Natural killer cell treated with Interleukin-12 subunit alpha and Interleukin-12 subunit beta and Interleukin-15 and Interleukin-18, amount 100 ng/mL, for 72 hours (primary cell): ENCODE results near the gene LIG3. TPM values are rescaled to one million over a fixed set of nuclear protein-coding genes. Genes with fewer than 3 reads are reported as not detected.
"Not testable (repeated sequence)": the region's sequence is repeated elsewhere in the genome, so short reads cannot be mapped to it uniquely, and the experiment has no call there.

Source experiments
- ATAC-seq, 2 donors: fragments of 150-1000 bp; cut with Tn5 transposase in 1 of 2; sonication (Bioruptor Pico), chemical (Tn5 transposase) in 1 of 2; 2 replicates each; pipeline ENCODE4 v1.10.0; 2021
- DNase-seq: peaks from one replicate; pipeline ENCODE4 v3.0.0; 2022; ENCODE audit warnings: low spot score
- H3K27ac Mint-ChIP-seq, 2 donors: 1 replicate in 1 of 2; 2 replicates in 1 of 2; pipeline ENCODE4 v1.8.0; 2022; ENCODE audit warnings: mixed read lengths in 2 of 2, mild to moderate bottlenecking in 1 of 2, moderate library complexity in 1 of 2
- H3K27me3 Mint-ChIP-seq, 2 donors: 1 replicate in 1 of 2; 2 replicates in 1 of 2; pipeline ENCODE4 v1.8.0; 2022; ENCODE audit warnings: mixed read lengths in 2 of 2
- H3K36me3 Mint-ChIP-seq: one replicate; pipeline ENCODE4 v1.8.0; 2022; ENCODE audit warnings: mixed read lengths
- H3K4me1 Mint-ChIP-seq, 2 donors: 1 replicate in 1 of 2; 2 replicates in 1 of 2; pipeline ENCODE4 v1.8.0; 2022; ENCODE audit warnings: low read depth in 2 of 2, mixed read lengths in 2 of 2, mild to moderate bottlenecking in 1 of 2
- H3K4me3 Mint-ChIP-seq: one replicate; pipeline ENCODE4 v1.8.0; 2022; ENCODE audit warnings: mixed read lengths
- H3K9me3 Mint-ChIP-seq: 2 replicates; pipeline ENCODE4 v1.8.0; 2022; ENCODE audit warnings: mixed read lengths
- total RNA-seq, 2 donors: library from RNA; stranded (reverse); gene quantifications; one replicate each; pipeline ENCODE4 v1.2.3, GENCODE V29; 2022

The LIG3 gene
- total RNA-seq, 2 donors from 2014 or later, result 65.8 to 89.4 TPM

DNA sequence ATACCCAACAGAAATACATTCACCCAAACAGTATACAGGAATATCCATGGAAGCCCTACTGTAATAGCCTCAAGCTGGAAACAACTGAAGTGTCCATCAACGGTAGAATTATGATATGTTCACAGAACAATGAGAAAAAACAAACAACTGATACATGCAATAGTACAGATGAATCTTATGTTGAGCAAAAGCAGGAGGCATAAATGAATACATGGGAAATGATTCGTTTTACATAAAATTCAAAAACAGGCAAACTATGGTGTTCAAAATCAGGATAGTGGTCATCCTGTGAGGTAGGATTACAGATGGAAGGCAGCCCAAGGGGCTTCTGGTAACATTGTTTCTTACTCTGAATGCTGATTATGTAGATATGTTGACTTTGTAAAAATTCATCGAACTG lies 58.1 kb downstream of the LIG3 start:
- H3K4me3 Mint-ChIP-seq, result no peak overlapping the region
- ATAC-seq, result no peak

GRCh38 chr17:35041390-35041789 lies 61.1 kb downstream of the LIG3 start:
- Mint-ChIP-seq H3K9me3 (no peaks in the 10 kb centered on the region), H3K27ac (peak overlapping the region; percentile 74 to 96), H3K4me1 (peaks cover 47 to 65% of the 10 kb centered on the region in 2 donors), H3K27me3 (no peaks in the 10 kb centered on the region), H3K36me3 (peaks cover 6% of the 10 kb centered on the region), H3K4me3 (peak overlapping the region; percentile 59)
- ATAC-seq (peak; percentile 60 to 79), DNase-seq (no peak)

More for the DNA sequence above, 58.1 kb downstream of the LIG3 start:
- peaks cover 6% of the 10 kb centered on the region for H3K36me3 Mint-ChIP-seq
- H3K4me1 Mint-ChIP-seq, result peaks cover 29 to 40% of the 10 kb centered on the region in 2 donors
- H3K9me3 Mint-ChIP-seq, result no peaks in the 10 kb centered on the region
- no peak for DNase-seq
- H3K27ac Mint-ChIP-seq, result no peak overlapping the region
- H3K27me3 Mint-ChIP-seq, result no peaks in the 10 kb centered on the region

DNA sequence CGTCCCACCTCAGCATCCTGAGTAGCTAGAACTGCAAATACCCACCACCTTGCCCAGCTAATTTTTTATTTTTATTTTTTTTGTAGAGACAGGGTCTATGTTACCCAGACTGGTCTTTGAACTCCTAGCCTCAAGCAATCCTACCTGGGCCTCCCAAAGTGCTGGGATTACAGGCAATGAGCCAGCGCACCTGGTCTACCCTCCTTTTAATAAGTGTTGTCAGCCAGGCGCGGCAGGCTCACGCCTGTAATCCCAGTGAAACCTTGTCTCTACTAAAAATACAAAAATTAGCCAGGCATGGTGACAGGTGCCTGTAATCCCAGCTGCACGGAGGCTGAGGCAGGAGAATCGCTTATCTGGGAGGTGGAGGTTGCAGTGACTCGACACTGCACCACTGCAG lies 63.9 kb downstream of the LIG3 start:
- Mint-ChIP-seq H3K36me3 (peaks cover 15% of the 10 kb centered on the region), H3K4me3 (no peak overlapping the region), H3K27ac (peak overlapping the region; percentile 81 to 98), H3K27me3 (no peaks in the 10 kb centered on the region), H3K9me3 (no peaks in the 10 kb centered on the region), H3K4me1 (peaks cover 54 to 72% of the 10 kb centered on the region in 2 donors)
- no peak for ATAC-seq
- no peak for DNase-seq

- Mint-ChIP-seq H3K4me1 (peaks cover 51 to 65% of the 10 kb centered on the region in 2 donors), H3K36me3 (peaks cover 11% of the 10 kb centered on the region), H3K27ac (peak overlapping the region; percentile 81 to 98), H3K4me3 (peak overlapping the region; percentile 78)
- not testable (repeated sequence) for DNase-seq, H3K27me3 Mint-ChIP-seq, ATAC-seq, H3K9me3 Mint-ChIP-seq
Observed at GRCh38 chr17:35045458-35045979, 65.2 kb downstream of the LIG3 start.

- peaks cover 50 to 62% of the 10 kb centered on the region in 2 donors for H3K4me1 Mint-ChIP-seq
Observed at GRCh38 chr17:35046245-35046644, 65.9 kb downstream of the LIG3 start.

DNA sequence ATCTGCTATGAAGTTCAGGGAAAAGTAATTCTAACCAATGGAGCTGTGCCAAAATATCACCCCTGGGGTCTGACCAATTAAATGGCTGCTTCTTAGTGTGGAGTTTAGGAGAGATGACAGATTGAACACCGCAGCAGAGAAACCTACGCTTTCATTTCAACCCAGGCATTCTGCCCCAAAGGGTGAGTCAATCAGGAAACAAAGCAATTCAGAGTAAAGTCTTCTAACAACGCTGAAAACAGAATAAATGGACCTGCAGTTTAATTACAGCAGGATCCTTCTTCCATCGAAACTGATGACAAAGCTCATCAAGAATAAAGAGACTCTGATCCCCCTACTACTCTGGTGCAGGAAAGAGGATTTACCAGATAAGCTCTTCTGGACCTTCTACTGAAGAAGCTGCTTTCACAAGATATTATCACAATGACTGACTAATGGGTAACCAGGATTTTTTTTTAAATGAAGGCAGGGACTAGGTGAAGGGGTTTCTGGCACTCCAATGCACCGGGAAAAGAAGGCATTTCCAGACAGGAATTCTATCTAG lies 66.5 kb downstream of the LIG3 start:
- Mint-ChIP-seq H3K4me1 (peaks cover 55 to 66% of the 10 kb centered on the region in 2 donors), H3K27me3 (no peaks in the 10 kb centered on the region), H3K9me3 (no peaks in the 10 kb centered on the region), H3K36me3 (peaks cover 11% of the 10 kb centered on the region), H3K4me3 (peak overlapping the region; percentile 78), H3K27ac (peak overlapping the region; percentile 81 to 98)
- DNase-seq (no peak), ATAC-seq (peak; percentile 89 to 94)

More at GRCh38 chr17:35046245-35046644, 65.9 kb downstream of the LIG3 start:
- H3K27me3 Mint-ChIP-seq, result no peaks in the 10 kb centered on the region
- no peak for DNase-seq
- no peaks in the 10 kb centered on the region for H3K9me3 Mint-ChIP-seq
- peak overlapping the region; percentile 78 for H3K4me3 Mint-ChIP-seq
- peaks cover 11% of the 10 kb centered on the region for H3K36me3 Mint-ChIP-seq
- no peak for ATAC-seq
- peak overlapping the region; percentile 81 to 98 for H3K27ac Mint-ChIP-seq

- H3K4me3 Mint-ChIP-seq, result peak overlapping the region; percentile 65
- no peaks in the 10 kb centered on the region for H3K27me3 Mint-ChIP-seq
- peaks cover 65 to 73% of the 10 kb centered on the region in 2 donors for H3K4me1 Mint-ChIP-seq
- peak overlapping the region; percentile 84 to 93 for H3K27ac Mint-ChIP-seq
- no peak for ATAC-seq
- peaks cover 16% of the 10 kb centered on the region for H3K36me3 Mint-ChIP-seq
- no peaks in the 10 kb centered on the region for H3K9me3 Mint-ChIP-seq
- no peak for DNase-seq
Observed at GRCh38 chr17:35048685-35049379, 68.5 kb downstream of the LIG3 start.

- H3K27ac Mint-ChIP-seq, result peak overlapping the region; percentile 84 to 93
- no peak for DNase-seq
- H3K4me1 Mint-ChIP-seq, result peaks cover 62 to 70% of the 10 kb centered on the region in 2 donors
- H3K27me3 Mint-ChIP-seq, result no peaks in the 10 kb centered on the region
- H3K36me3 Mint-ChIP-seq, result peaks cover 16% of the 10 kb centered on the region
- H3K9me3 Mint-ChIP-seq, result no peaks in the 10 kb centered on the region
- peak overlapping the region; percentile 65 for H3K4me3 Mint-ChIP-seq
- ATAC-seq, result no peak
Observed at GRCh38 chr17:35050170-35050569, 69.9 kb downstream of the LIG3 start.

- Mint-ChIP-seq H3K9me3 (no peaks in the 10 kb centered on the region), H3K36me3 (peaks cover 21% of the 10 kb centered on the region), H3K27me3 (no peaks in the 10 kb centered on the region), H3K4me1 (peaks cover 60 to 67% of the 10 kb centered on the region in 2 donors), H3K4me3 (peak overlapping the region; percentile 80), H3K27ac (peak overlapping the region; percentile 85)
- no peak for DNase-seq
- peak; percentile 57 to 65 for ATAC-seq
Observed at GRCh38 chr17:35051183-35051578, 70.9 kb downstream of the LIG3 start.

DNA sequence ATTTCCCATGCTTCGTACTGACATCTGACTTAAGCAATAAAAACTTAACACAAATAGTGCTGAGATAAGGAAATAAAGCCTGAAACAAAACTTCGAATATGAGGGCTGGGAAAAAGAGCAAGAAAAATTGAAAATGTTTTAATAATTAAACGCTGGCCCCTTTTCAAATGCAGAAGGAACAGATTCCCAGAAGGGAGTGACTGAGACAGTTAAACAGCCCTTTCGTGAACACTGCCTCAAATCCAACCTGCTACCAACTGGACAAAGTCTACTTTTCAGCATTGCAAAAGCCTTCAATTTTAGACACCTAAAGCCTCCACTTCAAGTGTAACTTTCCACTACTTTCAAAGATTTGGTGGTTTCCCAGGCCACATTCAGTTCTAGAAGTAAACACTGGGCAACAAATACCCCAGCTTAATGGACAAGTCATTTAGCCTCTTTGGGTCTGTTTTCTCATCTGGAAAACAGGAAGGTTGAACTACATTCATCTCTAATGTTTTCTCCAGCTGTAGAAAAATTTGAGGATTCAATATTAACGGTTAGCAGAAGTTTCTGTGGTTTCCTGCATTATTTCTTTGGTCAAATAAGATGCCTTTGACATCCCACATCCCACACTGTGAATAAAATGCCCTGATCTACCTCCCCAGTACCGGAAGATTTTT lies 71.4 kb downstream of the LIG3 start:
- ATAC-seq (peak; percentile 67 to 69), DNase-seq (no peak)
- Mint-ChIP-seq H3K27ac (peak overlapping the region; percentile 85), H3K36me3 (peaks cover 21% of the 10 kb centered on the region), H3K27me3 (no peaks in the 10 kb centered on the region), H3K9me3 (no peaks in the 10 kb centered on the region), H3K4me1 (peaks cover 58 to 62% of the 10 kb centered on the region in 2 donors), H3K4me3 (peak overlapping the region; percentile 80)

DNA sequence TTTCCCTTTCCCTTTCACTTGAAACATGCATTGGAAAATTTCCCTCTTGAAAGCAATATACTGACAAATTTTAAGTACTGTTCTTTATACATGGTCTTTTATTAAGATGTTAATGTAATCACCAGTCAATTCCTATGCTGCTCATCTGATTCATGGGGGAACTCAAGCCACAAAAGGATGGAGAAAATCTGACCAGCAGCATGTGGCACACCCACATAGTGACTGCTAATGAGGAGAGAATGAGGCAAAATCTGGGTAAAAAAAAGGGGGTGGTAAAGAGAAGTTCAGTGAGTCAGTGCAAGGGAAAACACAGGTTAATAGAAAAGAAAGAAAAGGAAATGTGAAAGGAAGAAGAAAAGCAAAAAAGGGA lies 71.9 kb downstream of the LIG3 start:
- Mint-ChIP-seq H3K27ac (peak overlapping the region; percentile 85), H3K4me3 (peak overlapping the region; percentile 80), H3K27me3 (no peaks in the 10 kb centered on the region), H3K36me3 (peaks cover 21% of the 10 kb centered on the region), H3K4me1 (peaks cover 54 to 57% of the 10 kb centered on the region in 2 donors), H3K9me3 (no peaks in the 10 kb centered on the region)
- DNase-seq (no peak), ATAC-seq (peak; percentile 32 to 69)

DNA sequence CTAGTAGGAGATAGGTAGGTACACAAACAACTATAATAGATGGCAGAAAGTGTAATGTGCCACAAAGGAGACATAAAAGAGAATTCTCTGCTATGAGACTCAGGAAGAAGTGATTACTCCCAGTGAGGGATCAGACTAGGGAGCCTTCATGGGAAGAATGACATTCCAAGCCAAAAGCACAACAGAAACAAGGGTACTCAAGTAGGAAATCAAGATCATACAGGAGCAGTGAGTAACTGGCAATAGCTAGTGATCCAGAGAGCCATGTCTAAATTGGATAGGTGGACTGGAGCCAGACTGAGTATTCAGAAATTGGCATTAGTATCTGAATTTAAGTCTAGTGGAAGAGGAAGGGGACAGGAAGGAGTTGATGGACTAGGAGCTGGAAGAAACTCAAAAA lies 72.5 kb downstream of the LIG3 start:
- ATAC-seq, result no peak
- Mint-ChIP-seq H3K4me3 (peak overlapping the region; percentile 80), H3K36me3 (peaks cover 21% of the 10 kb centered on the region), H3K9me3 (no peaks in the 10 kb centered on the region), H3K27ac (peak overlapping the region; percentile 85), H3K27me3 (no peaks in the 10 kb centered on the region), H3K4me1 (peaks cover 56 to 60% of the 10 kb centered on the region in 2 donors)
- no peak for DNase-seq

DNA sequence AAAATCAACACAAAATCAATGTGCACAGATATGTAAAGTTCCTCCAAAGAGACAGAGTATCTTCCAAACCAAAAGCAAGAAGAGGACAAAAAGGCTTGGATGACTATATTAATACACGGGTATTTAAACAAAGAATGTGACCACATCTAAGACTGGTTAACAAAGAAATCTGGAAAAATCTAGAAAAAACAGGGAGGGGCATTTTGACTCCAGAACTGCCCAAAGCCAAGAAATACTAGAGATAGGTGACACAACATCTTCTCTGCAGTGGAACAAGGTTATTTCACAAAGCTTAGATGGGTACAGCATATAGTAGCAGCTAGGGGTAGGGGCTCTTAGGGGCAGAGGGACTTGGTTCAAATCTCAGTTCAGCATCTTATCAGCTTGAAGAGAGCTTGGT lies 72.9 kb downstream of the LIG3 start:
- Mint-ChIP-seq H3K27ac (peak overlapping the region; percentile 85), H3K36me3 (peaks cover 21% of the 10 kb centered on the region), H3K27me3 (no peaks in the 10 kb centered on the region), H3K4me3 (no peak overlapping the region), H3K9me3 (no peaks in the 10 kb centered on the region), H3K4me1 (peaks cover 56 to 60% of the 10 kb centered on the region in 2 donors)
- ATAC-seq (no peak), DNase-seq (no peak)

DNA sequence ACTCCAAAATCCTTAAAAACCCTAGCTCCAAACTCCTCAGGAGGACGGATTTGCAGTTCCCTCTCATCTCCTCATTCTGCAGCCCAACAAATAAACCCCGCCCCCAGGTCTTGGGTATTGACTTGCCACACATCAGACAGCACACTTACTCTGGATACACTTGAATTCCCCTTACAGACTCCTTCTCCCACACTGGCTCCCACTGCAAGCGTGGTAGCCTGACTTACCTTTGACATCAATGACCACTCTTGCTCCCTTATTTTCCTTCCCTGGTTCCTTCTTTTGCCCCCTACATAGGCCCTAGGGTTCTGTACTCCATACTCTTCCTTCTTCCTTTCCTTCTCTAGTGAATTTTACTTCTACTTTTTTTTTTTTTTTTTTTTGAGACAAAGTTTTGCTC lies 75.7 kb downstream of the LIG3 start:
- H3K4me3 Mint-ChIP-seq, result no peak overlapping the region
- no peak for DNase-seq
- peaks cover 4% of the 10 kb centered on the region for H3K9me3 Mint-ChIP-seq
- H3K27me3 Mint-ChIP-seq, result no peaks in the 10 kb centered on the region
- ATAC-seq, result no peak
- peaks cover 56% of the 10 kb centered on the region in 2 donors for H3K4me1 Mint-ChIP-seq
- peaks cover 28% of the 10 kb centered on the region for H3K36me3 Mint-ChIP-seq
- peak overlapping the region; percentile 3 to 42 for H3K27ac Mint-ChIP-seq
